ENCODE measurements around the gene DNAH8. TPM values are rescaled to one million over a fixed set of nuclear protein-coding genes. Genes with fewer than 3 reads are reported as not detected.
A peak's percentile ranks its signal among the peaks of the same experiment; 100 is the strongest.

The DNAH8 gene
- total RNA-seq, 1 donor from 2014 or later, result 0.24 TPM

DNA sequence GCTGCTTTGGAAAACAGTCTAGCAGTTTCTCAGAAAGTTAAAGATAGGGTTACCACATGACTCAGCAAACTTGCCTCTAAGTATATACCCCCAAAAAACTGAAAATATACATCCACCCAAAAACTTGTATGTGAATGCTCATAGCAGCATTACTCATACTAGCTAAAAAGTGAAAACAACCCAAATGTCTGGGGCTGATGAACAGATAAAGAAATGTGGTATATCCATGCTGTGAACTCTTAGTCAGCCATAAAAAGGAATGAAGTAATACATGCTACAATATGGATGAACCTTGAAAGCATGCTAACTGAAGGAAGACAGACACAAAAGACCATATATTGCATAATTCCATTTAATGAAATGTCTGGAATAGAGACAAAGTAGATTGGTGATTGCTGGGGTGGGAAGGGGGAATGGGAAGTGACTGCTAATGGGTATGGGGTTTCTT is 253.6 kb downstream of the DNAH8 start:
- DNase-seq (ENCODE audit: low spot score), result no peak

DNA sequence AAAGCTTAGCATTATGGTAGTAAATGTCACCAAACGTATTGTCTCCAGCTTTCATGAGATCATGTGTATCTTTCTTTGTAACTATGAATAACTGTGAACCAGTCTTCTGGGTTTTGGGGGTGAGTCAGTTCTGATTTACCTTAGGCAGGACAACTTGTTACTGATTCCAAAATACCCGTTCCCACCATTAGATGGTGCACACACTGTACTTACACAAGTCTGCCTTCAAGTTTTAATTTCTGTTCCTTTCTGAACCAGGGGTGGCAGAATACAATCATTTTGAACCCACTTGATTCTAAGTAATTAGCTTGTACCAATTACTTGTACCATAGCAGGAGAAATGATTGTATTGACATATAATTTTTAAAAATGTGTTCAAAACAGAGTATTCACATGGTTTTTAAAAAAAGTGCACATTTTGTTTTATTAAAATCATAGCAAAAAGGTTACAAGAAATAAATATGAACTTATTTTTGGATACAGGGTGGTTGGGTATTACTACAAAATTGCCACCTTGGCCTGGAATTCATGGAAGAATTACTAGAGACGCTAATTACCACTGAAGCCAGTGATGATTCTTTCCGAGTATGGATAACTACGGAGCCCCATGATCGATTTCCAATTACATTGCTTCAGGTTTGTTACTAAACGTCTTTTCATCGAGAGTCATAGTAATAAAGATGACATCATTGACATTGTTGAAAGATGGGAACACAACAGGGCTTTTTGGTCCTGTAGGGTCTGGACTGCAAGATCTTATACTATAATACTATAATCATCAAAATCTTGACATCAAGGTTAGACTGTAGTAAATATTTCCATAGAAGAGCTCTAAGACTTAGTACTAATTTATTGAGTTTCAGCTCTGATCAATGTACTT is 258.3 kb downstream of the DNAH8 start:
- DNase-seq (ENCODE audit: low spot score), result peak; percentile 74

- DNase-seq (ENCODE audit: low spot score), result peak; percentile 68
Measured at GRCh38 chr6:38974389-38975151, 259.5 kb downstream of the DNAH8 start.

DNA sequence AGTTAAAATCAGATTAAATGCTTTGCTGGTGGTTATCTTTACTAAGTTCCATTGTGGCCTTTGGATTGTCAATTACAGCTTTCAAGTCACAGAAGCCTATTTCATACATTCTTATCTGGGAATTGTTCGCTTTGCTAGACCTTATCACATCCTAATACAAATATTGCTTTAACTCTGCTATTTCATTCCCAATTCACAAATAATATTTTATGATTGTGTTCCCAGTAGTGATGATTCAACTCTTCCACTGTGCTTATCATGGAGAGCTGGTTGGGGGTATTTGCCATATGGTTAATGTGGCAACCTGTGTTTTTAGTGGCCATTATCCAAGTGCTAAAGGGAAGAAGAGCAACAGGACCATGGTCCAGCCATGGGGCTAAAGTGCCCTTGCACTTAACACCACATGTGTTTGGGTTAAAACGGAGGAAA is 260.5 kb downstream of the DNAH8 start:
- DNase-seq (ENCODE audit: low spot score), result peak; percentile 13

GRCh38 chr6:38976051-38976450 is 260.9 kb downstream of the DNAH8 start:
- DNase-seq (ENCODE audit: low spot score), result no peak

GRCh38 chr6:38976801-38977500 is 261.8 kb downstream of the DNAH8 start:
- no peak for DNase-seq (ENCODE audit: low spot score)

DNA sequence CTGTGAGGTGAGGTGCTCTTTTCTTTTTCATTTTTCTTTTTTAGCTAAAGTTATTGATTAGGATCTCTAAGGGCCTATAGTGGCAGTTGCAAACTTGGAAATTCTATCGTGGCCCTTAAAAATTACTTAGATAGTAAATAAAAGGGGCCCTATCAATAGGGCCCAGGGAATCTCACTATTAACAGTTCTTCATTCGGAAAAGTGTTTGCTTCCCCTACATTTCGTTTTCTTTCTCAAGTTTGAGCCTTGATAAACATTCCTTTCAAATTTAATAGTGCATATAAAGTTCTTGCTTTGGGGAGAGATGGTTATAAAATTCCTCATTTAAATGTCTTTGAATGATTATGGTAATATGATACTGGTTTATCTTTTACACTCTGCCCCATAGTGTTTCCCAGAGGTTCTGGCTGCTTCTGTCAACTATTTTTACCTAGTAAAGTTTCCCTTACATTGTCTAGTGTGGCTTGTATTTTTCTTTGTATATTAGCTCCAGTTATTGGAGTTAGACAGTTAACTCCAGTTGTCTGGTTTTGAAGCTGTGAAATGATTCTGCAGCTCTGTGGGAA is 263.1 kb downstream of the DNAH8 start:
- no peak for DNase-seq (ENCODE audit: low spot score)

DNA sequence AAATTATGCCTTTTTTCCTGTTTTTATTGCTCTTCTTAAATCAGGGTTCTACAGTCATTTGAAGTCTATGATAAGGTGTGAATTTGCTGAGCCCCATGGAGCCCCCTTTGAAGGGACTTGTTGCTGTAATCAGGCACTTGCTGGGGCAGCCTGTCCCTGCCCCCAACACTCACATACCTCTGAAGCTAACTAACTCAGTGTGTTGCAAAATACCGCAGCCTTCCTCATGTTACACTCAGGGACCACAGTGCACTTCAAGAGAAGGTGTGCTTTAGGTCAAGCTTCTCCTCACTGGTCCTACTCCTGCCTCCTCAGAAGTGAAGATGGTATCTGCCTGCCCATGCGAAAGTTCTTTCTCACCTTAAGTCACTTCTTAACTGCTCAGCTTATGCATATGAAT is 267.4 kb downstream of the DNAH8 start:
- DNase-seq (ENCODE audit: low spot score), result no peak

DNA sequence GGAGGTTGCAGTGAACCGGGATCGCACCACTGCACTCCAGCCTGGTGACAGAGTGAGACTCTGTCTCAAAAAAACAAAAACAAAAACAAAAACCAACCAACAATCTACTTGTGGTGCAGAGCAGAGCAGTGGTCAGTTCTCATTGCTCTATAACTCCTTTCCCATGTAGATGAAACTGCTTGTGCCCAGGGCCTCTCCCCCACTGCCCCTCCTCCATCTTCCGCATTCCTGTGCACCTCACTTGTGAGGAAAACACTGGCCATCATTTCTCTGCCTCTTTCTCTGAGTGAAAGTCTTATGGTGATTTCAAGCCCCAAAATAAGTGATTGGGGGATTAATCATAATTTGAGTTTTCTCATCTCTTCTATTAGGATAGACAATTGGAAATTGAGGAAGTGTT is 269.6 kb downstream of the DNAH8 start:
- no peak for DNase-seq (ENCODE audit: low spot score)

DNA sequence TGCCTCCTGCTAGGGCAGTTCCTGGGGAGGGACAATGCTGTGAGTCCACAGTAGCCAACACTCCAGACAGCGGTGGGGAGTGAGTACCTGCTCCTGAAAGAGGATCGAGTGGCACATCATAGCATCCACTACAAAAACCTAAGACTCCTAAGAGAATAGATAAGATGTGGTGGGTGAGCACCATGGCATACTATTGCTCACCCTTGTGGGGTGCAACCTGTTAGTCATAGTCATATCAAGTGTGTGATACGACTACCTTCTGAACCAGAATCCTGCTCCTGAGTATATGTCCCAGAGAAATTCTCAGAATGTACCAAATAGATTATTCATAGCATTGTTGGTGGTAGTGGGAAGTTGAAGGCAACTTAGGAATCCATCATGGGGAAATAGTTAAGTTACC is 270.7 kb downstream of the DNAH8 start:
- no peak for DNase-seq (ENCODE audit: low spot score)

GRCh38 chr6:38987503-38987902 is 272.4 kb downstream of the DNAH8 start:
- no peak for DNase-seq (ENCODE audit: low spot score)

GRCh38 chr6:38988736-38989449 is 273.8 kb downstream of the DNAH8 start:
- DNase-seq (ENCODE audit: low spot score), result no peak

GRCh38 chr6:38990475-38990874 is 275.4 kb downstream of the DNAH8 start:
- DNase-seq (ENCODE audit: low spot score), result no peak

- no peak for DNase-seq (ENCODE audit: low spot score)
Measured at GRCh38 chr6:38996676-38997075, 281.6 kb downstream of the DNAH8 start.

GRCh38 chr6:38997128-38997761 is 282.1 kb downstream of the DNAH8 start:
- peak; percentile 18 for DNase-seq (ENCODE audit: low spot score)

DNA sequence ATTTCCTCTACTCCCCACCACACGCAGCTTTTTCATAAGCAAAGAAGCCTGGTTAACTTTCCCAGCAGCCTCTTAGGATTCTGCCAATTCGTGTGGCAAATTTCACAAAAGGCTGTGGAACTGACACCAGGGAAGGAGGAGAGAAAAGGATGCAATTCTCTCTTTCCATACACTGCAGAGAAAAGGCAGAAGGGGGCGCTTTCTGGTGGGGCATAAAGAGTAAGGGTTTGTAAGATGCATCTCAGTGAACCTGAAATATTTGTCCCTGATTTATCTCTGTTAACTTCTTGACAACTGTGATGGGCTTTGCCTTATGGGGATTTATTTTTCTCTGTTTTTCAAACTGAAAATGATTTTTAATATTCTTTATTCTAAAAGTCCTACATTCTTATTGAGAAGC is 288.0 kb downstream of the DNAH8 start:
- DNase-seq (ENCODE audit: low spot score), result no peak

DNA sequence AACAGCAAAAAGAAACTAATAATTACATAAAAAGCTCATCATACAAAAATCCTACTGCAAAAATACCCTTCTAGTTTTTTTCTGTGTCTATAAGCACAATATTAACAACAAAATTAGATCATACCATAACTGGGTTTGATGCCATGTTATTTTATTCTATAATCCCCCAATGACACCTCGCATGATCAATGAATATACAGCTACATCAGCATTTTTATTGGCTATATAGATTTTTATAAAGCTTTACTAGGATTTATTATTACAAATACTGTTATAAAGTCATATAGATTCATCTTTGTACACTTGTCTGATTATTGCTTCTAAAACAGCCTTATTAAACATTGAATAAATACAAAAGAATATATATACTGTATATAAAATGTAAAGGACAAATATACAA is 288.4 kb downstream of the DNAH8 start:
- no peak for DNase-seq (ENCODE audit: low spot score)

- DNase-seq (ENCODE audit: low spot score), result no peak
Measured at GRCh38 chr6:39004801-39005200, 289.7 kb downstream of the DNAH8 start.

DNA sequence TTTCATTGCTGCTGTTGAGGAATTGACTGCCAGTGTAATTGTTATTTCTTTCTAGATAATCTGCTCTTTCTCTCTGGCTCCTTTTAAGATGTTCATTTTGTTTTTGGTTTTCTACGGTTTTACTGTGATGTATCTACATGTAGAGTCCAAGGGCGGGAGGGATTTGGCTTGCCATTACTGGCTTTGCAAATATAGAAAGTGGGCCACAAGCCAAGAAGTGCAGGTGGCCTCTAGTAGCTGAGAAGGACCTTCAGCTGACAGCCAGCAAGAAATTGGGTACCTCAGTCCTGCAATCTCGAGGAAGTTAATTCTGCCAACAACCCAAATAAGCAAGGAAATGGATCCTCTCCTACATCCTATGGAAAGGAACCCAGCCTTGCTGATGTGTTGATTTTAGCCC is 290.7 kb downstream of the DNAH8 start:
- DNase-seq (ENCODE audit: low spot score), result no peak

- DNase-seq (ENCODE audit: low spot score), result no peak
Measured at GRCh38 chr6:39007575-39007974, 292.5 kb downstream of the DNAH8 start.

GRCh38 chr6:39008737-39009136 is 293.6 kb downstream of the DNAH8 start:
- DNase-seq (ENCODE audit: low spot score), result no peak
